Neural progenitor cell (in vitro differentiated cells): Measurements from ENCODE around the gene PARD3B. TPM values are rescaled to one million over a fixed set of nuclear protein-coding genes. Genes with fewer than 3 reads are reported as not detected.

ENCODE experiments used
- DNase-seq: peaks from one replicate; pipeline ENCODE4 v3.0.0-alpha.2; 2016; ENCODE audit warnings: low spot score
- H2AFZ ChIP-seq: fragments of 200-600 bp; sonication (generic); replicated peaks from 2 replicates; pipeline ENCODE4 v1.6.1; 2016; ENCODE audit warnings: antibody characterized with exemption
- H3F3A ChIP-seq: fragments of 200-600 bp; sonication (generic); 2 replicates; pipeline ENCODE4 v1.6.1; 2016; ENCODE audit warnings: antibody characterized with exemption, low read depth
- H3K27ac ChIP-seq: fragments of 200-600 bp; sonication (generic); 2 replicates; pipeline ENCODE4 v1.5.1; 2016; ENCODE audit warnings: mild to moderate bottlenecking
- H3K27me3 ChIP-seq: fragments of 200-600 bp; sonication (generic); 2 replicates; pipeline ENCODE4 v1.6.1; 2016; ENCODE audit warnings: mild to moderate bottlenecking, moderate library complexity
- H3K36me3 ChIP-seq: fragments of 200-600 bp; sonication (generic); 2 replicates; pipeline ENCODE4 v1.5.1; 2016
- H3K4me1 ChIP-seq: fragments of 200-600 bp; sonication (generic); 2 replicates; pipeline ENCODE4 v1.6.1; 2016; ENCODE audit warnings: mixed run types
- H3K4me2 ChIP-seq: fragments of 200-600 bp; sonication (generic); 2 replicates; pipeline ENCODE4 v1.6.1; 2016
- H3K4me3 ChIP-seq: fragments of 200-600 bp; sonication (generic); 2 replicates; pipeline ENCODE4 v1.5.1; 2016
- H3K79me2 ChIP-seq: fragments of 200-600 bp; sonication (generic); 2 replicates; pipeline ENCODE4 v1.6.1; 2016; ENCODE audit warnings: low read depth
- H3K9ac ChIP-seq: fragments of 200-600 bp; sonication (generic); 2 replicates; pipeline ENCODE4 v1.6.1; 2016
- H3K9me3 ChIP-seq: fragments of 200-600 bp; sonication (generic); 2 replicates; pipeline ENCODE4 v1.5.1; 2016; ENCODE audit warnings: low read depth
- H4K20me1 ChIP-seq: fragments of 200-600 bp; sonication (generic); 2 replicates; pipeline ENCODE4 v1.6.1; 2016; ENCODE audit warnings: low read depth
- H3K27ac Mint-ChIP-seq: 3 replicates; pipeline ENCODE4 v1.8.0; 2021; ENCODE audit warnings: mixed read lengths
- H3K27me3 Mint-ChIP-seq: 2 replicates; pipeline ENCODE4 v1.8.0; 2022; ENCODE audit warnings: low read depth, mild to moderate bottlenecking, inconsistent platforms, moderate library complexity, mixed read lengths; ENCODE audit not compliant: insufficient read depth
- H3K36me3 Mint-ChIP-seq: 3 replicates; pipeline ENCODE4 v1.8.0; 2021; ENCODE audit warnings: mixed read lengths
- H3K4me1 Mint-ChIP-seq: 3 replicates; pipeline ENCODE4 v1.8.0; 2021; ENCODE audit warnings: mixed read lengths
- H3K4me3 Mint-ChIP-seq: 3 replicates; pipeline ENCODE4 v1.8.0; 2021; ENCODE audit warnings: mild to moderate bottlenecking, moderate library complexity, mixed read lengths
- H3K9me3 Mint-ChIP-seq: 3 replicates; pipeline ENCODE4 v1.8.0; 2020; ENCODE audit warnings: mixed read lengths
- EZH2 ChIP-seq: fragments of 200-600 bp; sonication (generic); IDR thresholded peaks from 2 replicates; pipeline ENCODE4 v1.6.1; 2017; ENCODE audit warnings: antibody characterized with exemption, mild to moderate bottlenecking, moderate library complexity
- EZH2phosphoT487 ChIP-seq: fragments of 200-600 bp; sonication (generic); IDR thresholded peaks from 2 replicates; pipeline ENCODE4 v1.6.1; 2017; ENCODE audit warnings: antibody characterized with exemption
- total RNA-seq: library from RNA; depleted of rRNA; stranded (reverse); fragments of >200 nt; gene quantifications from 2 replicates; pipeline ENCODE4 v1.2.3, GENCODE V29; 2015; ENCODE audit warnings: low replicate concordance
- TF ChIP-seq, protein P1 (sequence below): fragments of 200-600 bp; sonication (generic); IDR thresholded peaks from 2 replicates; pipeline ENCODE4 v1.5.1; 2017; ENCODE audit warnings: antibody characterized with exemption, mild to moderate bottlenecking

PARD3B gene
- total RNA-seq, 1 donor from 2014 or later, result 8.4 TPM

DNA sequence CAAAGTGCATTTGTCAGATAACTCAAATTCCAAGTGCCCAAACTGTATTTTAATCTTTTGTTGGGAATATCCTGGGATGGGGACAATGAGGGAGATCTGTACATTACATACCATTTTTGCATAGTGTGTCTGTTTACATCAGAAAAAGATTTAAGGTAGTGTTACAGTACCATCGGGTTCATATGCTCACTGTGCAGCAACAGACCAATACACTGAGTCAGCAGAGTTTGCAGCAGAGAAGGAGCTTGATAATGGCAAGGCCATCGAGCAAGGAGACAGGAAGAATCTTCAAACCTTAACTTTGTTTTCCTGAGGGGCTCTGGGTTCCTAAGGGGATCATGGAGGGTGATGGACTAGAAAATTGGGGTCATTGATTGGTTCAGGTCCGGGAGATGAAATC is 399.7 kb downstream of the PARD3B start:
- TF ChIP-seq EZH2, result no peak
- TF ChIP-seq EZH2phosphoT487, result no peak
- TF ChIP-seq, protein P1, sequence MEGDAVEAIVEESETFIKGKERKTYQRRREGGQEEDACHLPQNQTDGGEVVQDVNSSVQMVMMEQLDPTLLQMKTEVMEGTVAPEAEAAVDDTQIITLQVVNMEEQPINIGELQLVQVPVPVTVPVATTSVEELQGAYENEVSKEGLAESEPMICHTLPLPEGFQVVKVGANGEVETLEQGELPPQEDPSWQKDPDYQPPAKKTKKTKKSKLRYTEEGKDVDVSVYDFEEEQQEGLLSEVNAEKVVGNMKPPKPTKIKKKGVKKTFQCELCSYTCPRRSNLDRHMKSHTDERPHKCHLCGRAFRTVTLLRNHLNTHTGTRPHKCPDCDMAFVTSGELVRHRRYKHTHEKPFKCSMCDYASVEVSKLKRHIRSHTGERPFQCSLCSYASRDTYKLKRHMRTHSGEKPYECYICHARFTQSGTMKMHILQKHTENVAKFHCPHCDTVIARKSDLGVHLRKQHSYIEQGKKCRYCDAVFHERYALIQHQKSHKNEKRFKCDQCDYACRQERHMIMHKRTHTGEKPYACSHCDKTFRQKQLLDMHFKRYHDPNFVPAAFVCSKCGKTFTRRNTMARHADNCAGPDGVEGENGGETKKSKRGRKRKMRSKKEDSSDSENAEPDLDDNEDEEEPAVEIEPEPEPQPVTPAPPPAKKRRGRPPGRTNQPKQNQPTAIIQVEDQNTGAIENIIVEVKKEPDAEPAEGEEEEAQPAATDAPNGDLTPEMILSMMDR, result no peak
- Histone ChIP-seq H3K27me3 (no peaks in the 10 kb centered on the region), H3K9me3 (no peaks in the 10 kb centered on the region), H2AFZ (no peak overlapping the region), H3K79me2 (no peaks in the 10 kb centered on the region), H4K20me1 (no peaks in the 10 kb centered on the region), H3K4me3 (no peak overlapping the region), H3K36me3 (no peaks in the 10 kb centered on the region), H3K4me1 (no peaks in the 10 kb centered on the region), H3K9ac (no peak overlapping the region), H3K4me2 (no peak overlapping the region), H3F3A (no peaks in the 10 kb centered on the region), H3K27ac (no peak overlapping the region)
- H3K4me1 Mint-ChIP-seq, result peaks cover 3% of the 10 kb centered on the region
- DNase-seq, result no peak
- no peak overlapping the region for H3K27ac Mint-ChIP-seq
- H3K4me3 Mint-ChIP-seq, result no peak overlapping the region
- peaks cover 9% of the 10 kb centered on the region for H3K9me3 Mint-ChIP-seq
- H3K36me3 Mint-ChIP-seq, result no peaks in the 10 kb centered on the region
- H3K27me3 Mint-ChIP-seq, result no peaks in the 10 kb centered on the region

- Histone ChIP-seq H3K4me3 (no peak overlapping the region), H2AFZ (no peak overlapping the region), H3K4me1 (no peaks in the 10 kb centered on the region), H3K27ac (no peak overlapping the region), H3K36me3 (no peaks in the 10 kb centered on the region), H3K27me3 (no peaks in the 10 kb centered on the region), H4K20me1 (no peaks in the 10 kb centered on the region), H3F3A (no peaks in the 10 kb centered on the region), H3K4me2 (no peak overlapping the region), H3K79me2 (no peaks in the 10 kb centered on the region), H3K9ac (no peak overlapping the region), H3K9me3 (no peaks in the 10 kb centered on the region)
- TF ChIP-seq EZH2phosphoT487 (no peak), EZH2 (no peak)
- TF ChIP-seq, protein P1, result no peak
- DNase-seq, result no peak
- Mint-ChIP-seq H3K4me3 (no peak overlapping the region), H3K27me3 (no peaks in the 10 kb centered on the region), H3K9me3 (peaks cover 9% of the 10 kb centered on the region), H3K27ac (no peak overlapping the region), H3K36me3 (no peaks in the 10 kb centered on the region), H3K4me1 (peaks cover 3% of the 10 kb centered on the region)
Measured at GRCh38 chr2:204945376-204945775, 400.1 kb downstream of the PARD3B start.

DNA sequence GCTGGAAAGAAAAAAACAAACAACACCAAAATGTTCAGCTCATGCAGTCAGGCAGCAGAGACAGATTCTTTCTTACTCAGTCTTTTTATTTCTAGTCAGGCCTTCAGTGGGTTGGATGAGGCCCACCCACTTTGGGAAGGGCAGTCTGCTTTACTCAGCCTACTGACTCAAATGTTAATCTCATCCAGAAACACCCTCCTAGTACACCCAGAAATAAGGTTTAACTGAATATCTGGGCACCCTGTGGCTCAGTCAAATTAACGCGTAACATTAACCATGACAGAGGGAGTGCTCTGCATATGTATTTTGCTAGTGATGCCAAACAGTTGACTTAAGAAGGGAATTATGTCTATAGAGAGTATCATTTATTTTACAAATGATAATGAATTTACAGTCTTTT is 401.6 kb downstream of the PARD3B start:
- H3K4me3 ChIP-seq, result no peak overlapping the region
- Mint-ChIP-seq H3K27me3 (no peaks in the 10 kb centered on the region), H3K27ac (no peak overlapping the region), H3K4me1 (peaks cover 3% of the 10 kb centered on the region), H3K36me3 (no peaks in the 10 kb centered on the region), H3K9me3 (peaks cover 9% of the 10 kb centered on the region), H3K4me3 (no peak overlapping the region)
- no peak for TF ChIP-seq EZH2phosphoT487
- TF ChIP-seq, protein P1, result no peak
- no peak for TF ChIP-seq EZH2
- H3K9ac ChIP-seq, result no peak overlapping the region
- H4K20me1 ChIP-seq, result no peaks in the 10 kb centered on the region
- no peaks in the 10 kb centered on the region for H3K9me3 ChIP-seq
- no peaks in the 10 kb centered on the region for H3K27me3 ChIP-seq
- no peak overlapping the region for H3K4me2 ChIP-seq
- no peak overlapping the region for H3K27ac ChIP-seq
- no peaks in the 10 kb centered on the region for H3K79me2 ChIP-seq
- no peaks in the 10 kb centered on the region for H3F3A ChIP-seq
- DNase-seq, result no peak
- no peaks in the 10 kb centered on the region for H3K36me3 ChIP-seq
- no peaks in the 10 kb centered on the region for H3K4me1 ChIP-seq
- no peak overlapping the region for H2AFZ ChIP-seq

GRCh38 chr2:204947405-204947804 is 402.1 kb downstream of the PARD3B start:
- Histone ChIP-seq H3K27ac (no peak overlapping the region), H3F3A (no peaks in the 10 kb centered on the region), H4K20me1 (no peaks in the 10 kb centered on the region), H3K4me3 (no peak overlapping the region), H3K36me3 (no peaks in the 10 kb centered on the region), H3K4me2 (no peak overlapping the region), H3K4me1 (no peaks in the 10 kb centered on the region), H3K27me3 (no peaks in the 10 kb centered on the region), H3K9me3 (no peaks in the 10 kb centered on the region), H3K9ac (no peak overlapping the region), H3K79me2 (no peaks in the 10 kb centered on the region), H2AFZ (no peak overlapping the region)
- DNase-seq, result no peak
- Mint-ChIP-seq H3K4me1 (peaks cover 3% of the 10 kb centered on the region), H3K27ac (no peak overlapping the region), H3K27me3 (no peaks in the 10 kb centered on the region), H3K4me3 (no peak overlapping the region), H3K9me3 (peaks cover 9% of the 10 kb centered on the region), H3K36me3 (no peaks in the 10 kb centered on the region)
- no peak for TF ChIP-seq EZH2
- no peak for TF ChIP-seq EZH2phosphoT487
- TF ChIP-seq, protein P1, result no peak
